Mucosa of stomach (tissue), 1 donor: ENCODE data around the gene TCP11.
"Not testable (repeated sequence)": the region's sequence is repeated elsewhere in the genome, so short reads cannot be mapped to it uniquely, and the experiment has no call there.

ENCODE experiments used
- H3K27me3 ChIP-seq: one replicate; pipeline ENCODE4 v1.7.0; 2013; ENCODE audit warnings: mild to moderate bottlenecking, low read length; ENCODE audit not compliant: control insufficient read depth, insufficient read depth
- H3K36me3 ChIP-seq: one replicate; pipeline ENCODE4 v1.7.0; 2013; ENCODE audit warnings: low read length; ENCODE audit not compliant: control insufficient read depth, insufficient read depth
- H3K4me1 ChIP-seq: one replicate; pipeline ENCODE4 v1.7.0; 2013; ENCODE audit warnings: mild to moderate bottlenecking, low read length; ENCODE audit not compliant: control insufficient read depth, insufficient read depth
- H3K4me3 ChIP-seq: one replicate; pipeline ENCODE4 v1.7.0; 2013; ENCODE audit warnings: low read length
- H3K9ac ChIP-seq: one replicate; pipeline ENCODE4 v1.7.0; 2013; ENCODE audit warnings: mild to moderate bottlenecking, low read length, moderate library complexity
- H3K9me3 ChIP-seq: one replicate; pipeline ENCODE4 v1.7.0; 2013; ENCODE audit warnings: mild to moderate bottlenecking, low read length, moderate library complexity; ENCODE audit not compliant: control insufficient read depth
- donor health status: Pancreatic carcinoma.

The TCP11 gene

GRCh38 chr6:35139924-35140638 is 1.1 kb downstream of the TCP11 start:
- Histone ChIP-seq H3K27me3 (peaks cover 6% of the 10 kb centered on the region), H3K9me3 (no peaks in the 10 kb centered on the region), H3K36me3 (no peaks in the 10 kb centered on the region), H3K9ac (no peak overlapping the region), H3K4me3 (no peak overlapping the region), H3K4me1 (peaks cover 11% of the 10 kb centered on the region)

GRCh38 chr6:35139470-35139869 is 1.7 kb downstream of the TCP11 start:
- Histone ChIP-seq H3K27me3 (peaks cover 6% of the 10 kb centered on the region), H3K36me3 (no peaks in the 10 kb centered on the region), H3K9ac (no peak overlapping the region), H3K4me1 (peaks cover 11% of the 10 kb centered on the region), H3K4me3 (no peak overlapping the region), H3K9me3 (no peaks in the 10 kb centered on the region)

- H3K27me3 ChIP-seq, H3K4me3 ChIP-seq, H3K9ac ChIP-seq, H3K36me3 ChIP-seq, H3K9me3 ChIP-seq: not testable (repeated sequence)
- peaks cover 11% of the 10 kb centered on the region for H3K4me1 ChIP-seq
Observed at GRCh38 chr6:35138191-35138590, 2.9 kb downstream of the TCP11 start.

DNA sequence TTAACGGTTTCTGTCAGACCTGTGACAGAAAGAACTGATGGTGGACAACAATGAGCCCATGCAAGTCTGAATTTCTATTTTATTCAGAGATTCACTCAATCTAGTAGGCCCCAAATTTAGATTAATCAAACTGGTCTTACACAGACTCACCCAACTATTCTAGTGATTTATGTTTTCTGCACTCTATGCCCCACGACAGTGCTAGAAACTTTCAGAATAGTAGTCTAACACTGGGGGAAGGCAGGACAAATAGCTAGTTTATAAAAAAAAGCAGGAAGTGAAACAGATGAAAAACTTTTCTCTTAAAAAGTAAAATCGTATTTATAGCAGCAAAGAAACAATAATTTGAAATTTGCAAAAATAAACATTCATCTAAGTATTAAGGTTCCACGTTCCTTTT is 5.0 kb downstream of the TCP11 start:
- no peak overlapping the region for H3K9ac ChIP-seq
- H3K9me3 ChIP-seq, result no peaks in the 10 kb centered on the region
- H3K4me3 ChIP-seq, result no peak overlapping the region
- H3K4me1 ChIP-seq, result peaks cover 8% of the 10 kb centered on the region
- H3K27me3 ChIP-seq, result peaks cover 6% of the 10 kb centered on the region
- no peaks in the 10 kb centered on the region for H3K36me3 ChIP-seq

DNA sequence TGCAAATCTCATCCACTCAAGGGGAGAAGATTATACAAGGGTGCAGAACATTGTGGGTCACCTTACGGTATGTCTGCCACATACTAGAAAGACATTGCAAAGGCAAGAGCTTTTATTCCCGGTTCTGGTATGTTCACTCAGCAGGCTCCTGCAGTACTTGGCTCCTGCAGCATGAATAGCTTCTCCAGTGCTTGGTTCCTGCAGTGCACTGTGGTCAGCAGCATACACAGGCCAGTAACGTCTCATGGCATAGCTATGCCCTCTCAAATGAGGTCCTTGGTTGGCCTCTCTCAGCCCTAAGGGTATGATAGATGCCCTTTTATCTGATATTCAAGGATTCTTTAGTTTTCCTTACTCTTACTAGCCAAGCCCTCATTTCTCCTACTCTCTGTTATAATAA is 12.6 kb downstream of the TCP11 start:
- Histone ChIP-seq H3K9ac (no peak overlapping the region), H3K9me3 (no peaks in the 10 kb centered on the region), H3K27me3 (no peaks in the 10 kb centered on the region), H3K4me3 (no peak overlapping the region), H3K36me3 (no peaks in the 10 kb centered on the region), H3K4me1 (no peaks in the 10 kb centered on the region)

DNA sequence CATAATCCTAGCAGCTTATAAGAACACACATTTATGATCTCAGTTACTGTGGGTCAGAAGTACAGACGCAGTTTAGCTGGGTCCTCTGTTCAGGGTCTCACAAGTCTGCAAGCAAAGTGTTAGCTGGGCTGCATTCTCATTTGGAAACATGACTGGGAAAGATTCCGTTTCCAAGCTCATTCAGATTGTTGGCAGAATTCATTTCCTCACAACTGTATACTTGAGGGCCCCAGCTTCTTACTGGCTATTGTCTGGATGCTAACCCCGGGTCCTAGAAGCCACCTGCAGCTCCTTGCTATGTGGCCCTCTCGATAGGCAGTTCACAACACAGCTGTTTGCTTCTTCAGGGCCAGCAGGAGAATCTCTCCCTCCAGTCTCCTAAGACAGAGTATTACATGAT is 13.1 kb downstream of the TCP11 start:
- Histone ChIP-seq H3K36me3 (no peaks in the 10 kb centered on the region), H3K4me1 (no peaks in the 10 kb centered on the region)

GRCh38 chr6:35124356-35124755 is 16.8 kb downstream of the TCP11 start:
- no peaks in the 10 kb centered on the region for H3K4me1 ChIP-seq
- H3K9me3 ChIP-seq, result no peaks in the 10 kb centered on the region
- H3K9ac ChIP-seq, result no peak overlapping the region
- no peak overlapping the region for H3K4me3 ChIP-seq
- no peaks in the 10 kb centered on the region for H3K27me3 ChIP-seq
- H3K36me3 ChIP-seq, result no peaks in the 10 kb centered on the region

More for the DNA sequence above, 13.1 kb downstream of the TCP11 start:
- Histone ChIP-seq H3K4me3 (no peak overlapping the region), H3K9ac (no peak overlapping the region), H3K27me3 (no peaks in the 10 kb centered on the region), H3K9me3 (no peaks in the 10 kb centered on the region)

GRCh38 chr6:35120746-35121145 is 20.4 kb downstream of the TCP11 start:
- no peaks in the 10 kb centered on the region for H3K27me3 ChIP-seq
- H3K9me3 ChIP-seq, result no peaks in the 10 kb centered on the region
- H3K4me1 ChIP-seq, result no peaks in the 10 kb centered on the region
- no peaks in the 10 kb centered on the region for H3K36me3 ChIP-seq
- no peak overlapping the region for H3K9ac ChIP-seq
- H3K4me3 ChIP-seq, result no peak overlapping the region

- no peaks in the 10 kb centered on the region for H3K27me3 ChIP-seq
- H3K9me3 ChIP-seq, result no peaks in the 10 kb centered on the region
- no peak overlapping the region for H3K9ac ChIP-seq
- H3K4me1 ChIP-seq, result peaks cover 4% of the 10 kb centered on the region
- H3K4me3 ChIP-seq, result no peak overlapping the region
- no peaks in the 10 kb centered on the region for H3K36me3 ChIP-seq
Observed at GRCh38 chr6:35108309-35108885, 32.7 kb downstream of the TCP11 start.

- not testable (repeated sequence) for H3K36me3 ChIP-seq, H3K4me3 ChIP-seq, H3K9ac ChIP-seq, H3K27me3 ChIP-seq, H3K4me1 ChIP-seq, H3K9me3 ChIP-seq
Observed at GRCh38 chr6:35107761-35108160, 33.4 kb downstream of the TCP11 start.

DNA sequence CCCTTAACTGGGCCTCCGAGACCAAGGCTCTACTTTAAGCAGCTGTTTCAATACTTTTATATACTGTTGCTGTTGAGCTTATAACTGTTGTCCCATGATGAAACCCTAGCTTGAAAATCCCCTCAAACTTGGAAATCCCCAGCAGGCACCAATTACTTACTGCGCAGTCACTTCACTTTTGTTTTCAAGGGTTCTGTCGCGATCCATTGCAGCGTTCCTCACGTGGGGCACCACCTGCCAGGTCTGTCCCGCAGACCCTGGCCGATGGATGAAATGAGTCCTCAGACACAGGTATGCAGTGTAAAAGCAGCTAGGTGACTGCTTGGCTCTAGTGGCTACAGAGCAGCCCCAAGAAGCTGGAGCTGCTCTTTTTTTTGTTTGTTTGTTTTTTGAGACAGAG is 33.9 kb downstream of the TCP11 start:
- not testable (repeated sequence) for H3K36me3 ChIP-seq

DNA sequence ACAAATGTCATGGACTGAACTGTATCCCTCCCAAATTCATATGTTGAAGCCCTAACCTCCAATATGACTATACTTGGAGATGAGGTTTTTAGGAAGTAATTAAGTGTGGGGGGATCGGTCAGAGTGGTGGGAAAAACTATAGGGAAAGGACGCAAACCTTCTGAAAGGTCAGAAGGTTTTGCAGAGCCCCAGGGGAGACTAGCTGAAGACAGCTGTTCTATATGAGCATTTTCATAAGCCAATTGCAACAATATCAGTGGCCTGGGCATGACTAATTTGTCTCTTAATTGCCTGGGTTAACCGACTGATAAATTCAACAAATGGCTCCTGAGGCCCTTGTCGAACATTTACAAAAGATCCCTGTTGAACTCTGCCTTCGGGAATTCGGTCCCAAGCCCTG is 35.1 kb downstream of the TCP11 start:
- H3K36me3 ChIP-seq, H3K4me3 ChIP-seq, H3K9ac ChIP-seq, H3K9me3 ChIP-seq, H3K27me3 ChIP-seq, H3K4me1 ChIP-seq: not testable (repeated sequence)

More for the DNA sequence above, 33.9 kb downstream of the TCP11 start:
- H3K27me3 ChIP-seq, H3K9ac ChIP-seq, H3K4me3 ChIP-seq, H3K4me1 ChIP-seq, H3K9me3 ChIP-seq: not testable (repeated sequence)

GRCh38 chr6:35105078-35105477 is 36.1 kb downstream of the TCP11 start:
- Histone ChIP-seq H3K9ac (no peak overlapping the region), H3K4me1 (peaks cover 4% of the 10 kb centered on the region), H3K36me3 (no peaks in the 10 kb centered on the region), H3K27me3 (no peaks in the 10 kb centered on the region), H3K4me3 (no peak overlapping the region), H3K9me3 (no peaks in the 10 kb centered on the region)
